Activated CD8-positive, alpha-beta T cell treated with anti-CD3 and anti-CD28 coated beads for 36 hours (primary cell): ENCODE data around the gene ADI1. TPM values are rescaled to one million over a fixed set of nuclear protein-coding genes. Genes with fewer than 3 reads are reported as not detected.

Experiments
- ATAC-seq: fragments of 200-7000 bp; cut with Tn5 transposase; one replicate; pipeline ENCODE4 v1.10.0; 2021; ENCODE audit warnings: mild to moderate bottlenecking, moderate library complexity
- CTCF ChIA-PET: fragments of 350-600 bp; sonication (Branson Sonifier 250); formaldehyde crosslinking; loops from one replicate; lab custom pipeline; 2021; ENCODE audit warnings: antibody characterized with exemption; lab: Charles Lee
- POLR2A ChIA-PET: fragments of 350-600 bp; sonication (Branson Sonifier 250); formaldehyde crosslinking; loops from one replicate; lab custom pipeline; 2021; ENCODE audit warnings: antibody characterized with exemption; lab: Charles Lee
- DNase-seq: peaks from one replicate; pipeline ENCODE4 v3.0.0-alpha.2; 2020
- H3K27ac Mint-ChIP-seq: one replicate; pipeline ENCODE4 v1.8.0; 2021; ENCODE audit warnings: mild to moderate bottlenecking, mixed read lengths
- H3K27me3 Mint-ChIP-seq: one replicate; pipeline ENCODE4 v1.8.0; 2021; ENCODE audit warnings: mixed read lengths
- H3K36me3 Mint-ChIP-seq: one replicate; pipeline ENCODE4 v1.8.0; 2021; ENCODE audit warnings: low read depth, mixed read lengths
- H3K4me1 Mint-ChIP-seq: one replicate; pipeline ENCODE4 v1.8.0; 2021; ENCODE audit warnings: low read depth, mixed read lengths
- H3K4me3 Mint-ChIP-seq: one replicate; pipeline ENCODE4 v1.8.0; 2021; ENCODE audit warnings: mild to moderate bottlenecking, moderate library complexity, mixed read lengths
- H3K9me3 Mint-ChIP-seq: one replicate; pipeline ENCODE4 v1.8.0; 2021; ENCODE audit warnings: mixed read lengths
- CTCF ChIP-seq: fragments of 200-600 bp; IDR thresholded peaks from one replicate; pipeline ENCODE4 v1.8.0; 2022; ENCODE audit warnings: antibody characterized with exemption, mild to moderate bottlenecking
- intact Hi-C: fragments of 100-400 bp; cut with micrococcal nuclease; formaldehyde crosslinking; loops from one replicate; pipeline ENCODE4 v1.10.0; 2022
- total RNA-seq, 2 experiments: library from RNA; stranded (reverse); gene quantifications; one replicate each; pipeline ENCODE4 v1.2.3, GENCODE V29; 2021

Gene ADI1
- total RNA-seq, 2 experiments from 2014 or later = 15.7 to 18.2 TPM

- ChIA-PET POLR2A (no interaction called here), CTCF (no interaction called here)
- no peak for TF ChIP-seq CTCF
- no peak overlapping the region for H3K4me3 Mint-ChIP-seq
- peaks cover 3% of the 10 kb centered on the region for H3K36me3 Mint-ChIP-seq
- intact Hi-C loops = no loop called here
- no peaks in the 10 kb centered on the region for H3K27me3 Mint-ChIP-seq
- ATAC-seq (no peak), DNase-seq (no peak)
- H3K9me3 Mint-ChIP-seq = no peaks in the 10 kb centered on the region
- no peak overlapping the region for H3K27ac Mint-ChIP-seq
- no peaks in the 10 kb centered on the region for H3K4me1 Mint-ChIP-seq
Measured at GRCh38 chr2:3491716-3492474, 27.4 kb downstream of the ADI1 start.

DNA sequence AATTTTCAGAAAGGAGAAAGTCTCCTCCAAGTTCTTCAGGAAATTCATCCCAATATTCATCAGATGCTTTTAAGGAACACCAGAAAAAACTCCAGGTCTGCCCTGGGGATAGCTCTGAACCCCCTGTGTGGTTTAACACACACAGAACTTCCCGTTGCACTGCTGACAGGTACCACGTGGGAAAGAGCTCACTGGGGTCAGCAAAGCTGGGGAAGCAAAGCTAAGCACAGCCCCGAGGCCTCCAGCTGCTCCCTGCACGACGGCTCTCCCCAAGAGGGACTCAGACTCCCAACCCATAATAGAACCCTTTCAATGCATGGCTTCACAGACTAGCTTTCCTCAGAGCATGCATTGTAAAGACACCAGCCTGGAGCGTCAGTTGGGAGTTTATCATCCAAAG lies 28.0 kb downstream of the ADI1 start:
- Mint-ChIP-seq H3K9me3 (no peaks in the 10 kb centered on the region), H3K4me1 (no peaks in the 10 kb centered on the region), H3K36me3 (peaks cover 1% of the 10 kb centered on the region), H3K27me3 (no peaks in the 10 kb centered on the region), H3K4me3 (no peak overlapping the region), H3K27ac (no peak overlapping the region)
- no peak for TF ChIP-seq CTCF
- DNase-seq (no peak), ATAC-seq (no peak)
- CTCF ChIA-PET = no interaction called here
- intact Hi-C loops = no loop called here
- POLR2A ChIA-PET = no interaction called here

DNA sequence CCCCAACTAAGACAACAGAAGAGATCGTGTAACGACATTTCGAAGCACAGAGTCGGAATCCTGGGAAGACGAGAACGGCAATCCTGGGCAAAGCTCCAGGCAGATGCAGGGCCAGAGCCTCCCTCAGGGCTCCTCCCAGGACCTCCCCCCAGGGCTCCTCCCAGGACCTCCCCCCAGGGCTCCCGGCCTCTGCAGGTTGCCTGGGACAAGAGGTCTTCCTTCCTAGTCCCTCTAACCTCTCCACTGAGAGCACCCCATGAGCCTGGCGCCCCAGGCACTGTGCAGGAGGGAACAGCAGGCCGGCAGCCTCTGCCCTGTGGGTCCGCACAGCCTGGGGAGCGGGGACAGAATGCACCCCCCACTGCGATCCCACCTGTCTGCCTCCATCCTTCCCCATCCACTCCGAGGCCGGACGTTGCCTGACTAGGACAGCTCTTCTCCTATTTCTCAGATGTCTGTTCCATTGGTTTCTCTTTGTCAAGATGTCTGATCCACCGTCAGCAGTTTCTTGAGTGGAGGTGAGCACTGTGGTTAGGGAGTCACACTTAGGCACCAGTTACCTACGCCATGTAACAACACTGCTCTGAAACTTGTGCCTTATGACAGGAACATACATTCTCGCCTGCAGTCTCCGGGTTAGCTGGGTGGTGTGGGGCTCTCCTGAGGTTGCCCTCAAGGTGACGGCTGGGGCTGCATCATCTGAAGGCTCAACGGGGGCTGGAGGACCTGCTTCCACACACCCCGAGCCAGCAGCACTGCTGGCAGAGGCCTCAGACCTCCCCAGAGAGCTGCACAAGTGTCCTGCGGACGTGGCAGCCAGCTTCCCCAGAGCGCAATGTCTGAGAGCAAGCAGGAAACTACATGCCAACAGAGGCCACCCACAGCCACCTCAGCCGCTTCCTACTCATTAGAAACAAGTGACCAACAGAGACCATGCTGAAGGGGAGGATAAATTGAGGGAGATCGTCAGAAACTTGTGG lies 28.9 kb downstream of the ADI1 start:
- Mint-ChIP-seq H3K36me3 (peaks cover 2% of the 10 kb centered on the region), H3K4me3 (no peak overlapping the region), H3K27ac (no peak overlapping the region), H3K27me3 (no peaks in the 10 kb centered on the region), H3K9me3 (no peaks in the 10 kb centered on the region), H3K4me1 (no peaks in the 10 kb centered on the region)
- no peak for TF ChIP-seq CTCF
- ATAC-seq (no peak), DNase-seq (no peak)
- POLR2A ChIA-PET = no interaction called here
- CTCF ChIA-PET = no interaction called here
- intact Hi-C loops = no loop called here

- Mint-ChIP-seq H3K4me3 (no peak overlapping the region), H3K9me3 (no peaks in the 10 kb centered on the region), H3K4me1 (no peaks in the 10 kb centered on the region), H3K36me3 (peaks cover 6% of the 10 kb centered on the region), H3K27me3 (no peaks in the 10 kb centered on the region), H3K27ac (no peak overlapping the region)
- DNase-seq (no peak), ATAC-seq (no peak)
- no peak for TF ChIP-seq CTCF
- POLR2A ChIA-PET = no interaction called here
- CTCF ChIA-PET = no interaction called here
- intact Hi-C loops = no loop called here
Measured at GRCh38 chr2:3489764-3490115, 29.6 kb downstream of the ADI1 start.
